ENCODE results near the gene OLFML2B.

Gene OLFML2B

DNA sequence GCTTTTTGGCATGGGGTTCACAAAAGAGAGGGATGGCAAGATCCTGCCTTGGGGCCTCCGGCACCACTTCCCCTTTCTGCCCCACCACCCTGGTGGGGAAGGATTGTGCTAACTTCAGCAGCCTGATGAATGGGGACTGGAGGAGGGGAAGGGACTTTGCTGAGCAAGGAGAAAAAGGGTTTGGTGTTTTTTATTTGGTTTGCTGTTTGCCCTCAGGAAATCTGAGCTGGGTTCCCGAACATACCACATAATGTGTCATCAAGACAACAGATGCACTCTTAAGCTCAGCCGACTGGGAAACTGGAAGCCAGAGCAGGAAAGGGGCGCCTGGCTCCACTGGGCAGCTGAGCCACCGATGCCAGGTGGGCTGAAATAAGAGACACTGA, 19.8 kb downstream of the OLFML2B start:
- no peak for ATAC-seq

- ATAC-seq, result no peak
These were observed 20.4 kb downstream of the OLFML2B start for GRCh38 chr1:162003061-162003829.

DNA sequence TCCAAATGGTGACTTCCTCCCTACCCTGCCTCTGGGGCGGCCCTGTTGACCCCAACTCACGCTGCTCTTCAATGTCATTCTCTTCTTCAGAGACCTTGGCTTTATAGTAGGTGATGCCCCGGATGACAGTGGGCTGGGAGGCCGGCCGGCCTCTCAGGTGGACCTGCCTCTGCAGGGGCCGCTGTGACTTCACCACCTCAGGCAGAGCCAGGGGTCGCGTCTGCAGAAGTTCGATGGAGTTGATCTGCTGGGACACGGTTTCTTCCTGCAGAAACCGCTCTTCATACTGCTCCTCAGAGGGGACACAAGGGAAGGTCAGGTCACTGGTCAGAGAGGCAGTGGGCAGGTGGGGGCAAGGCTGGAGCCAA, 23.6 kb downstream of the OLFML2B start:
- ATAC-seq, result no peak

DNA sequence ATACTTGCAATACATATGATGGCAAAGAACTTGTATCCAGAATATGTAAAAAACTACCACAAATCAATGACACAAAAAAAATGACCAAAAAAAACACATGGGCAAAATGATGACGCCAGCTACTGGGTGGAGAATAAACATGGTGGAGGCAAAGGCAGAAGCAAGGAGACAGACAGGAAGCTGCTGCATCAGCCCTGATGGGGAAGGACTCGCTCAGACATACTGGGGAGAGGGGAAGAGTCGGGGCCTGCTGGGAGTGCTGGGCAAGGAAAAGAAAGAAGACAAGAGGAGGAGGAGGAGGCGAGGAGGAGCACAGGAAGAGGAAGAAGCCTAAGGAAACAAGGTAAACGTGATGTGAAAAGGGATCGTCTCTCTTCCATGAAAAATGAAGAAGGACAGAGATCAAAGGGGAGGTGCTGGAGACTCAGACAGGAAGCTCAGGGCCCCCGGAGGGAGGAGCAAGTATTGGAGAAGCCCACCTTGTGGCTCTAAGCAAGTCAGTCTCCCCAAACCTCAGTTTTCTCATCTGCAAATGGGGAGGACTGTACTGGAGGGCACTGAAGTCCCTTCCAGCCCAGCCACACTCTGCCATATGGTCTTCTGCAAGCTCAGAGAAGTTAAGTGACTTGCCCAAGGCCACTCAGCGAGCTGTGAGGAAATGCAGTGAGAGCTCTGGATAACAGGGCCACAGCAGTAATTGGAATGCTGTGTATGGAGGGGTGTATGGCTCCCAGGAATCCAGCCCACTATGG, 24.2 kb downstream of the OLFML2B start:
- no peak for ATAC-seq

DNA sequence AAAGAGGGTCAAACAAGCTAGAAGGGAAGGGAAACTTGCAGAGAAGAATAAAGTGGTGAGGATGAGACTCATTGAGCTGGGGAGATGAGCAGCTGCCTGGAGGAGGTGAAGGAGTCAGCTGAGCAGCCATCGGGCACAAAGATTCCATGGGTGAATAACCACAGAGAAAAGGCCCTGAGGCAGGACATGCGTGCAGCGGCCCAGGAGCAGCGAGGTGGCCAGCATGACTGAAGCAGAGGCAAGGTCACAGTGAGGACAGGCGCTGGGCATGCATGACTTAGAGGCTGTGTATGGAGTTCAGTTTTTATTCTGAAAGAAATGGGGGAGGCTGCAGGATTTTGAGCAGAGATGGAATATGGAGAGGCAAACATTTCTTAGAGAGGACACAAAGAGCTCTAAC, 24.9 kb downstream of the OLFML2B start:
- no peak for ATAC-seq

DNA sequence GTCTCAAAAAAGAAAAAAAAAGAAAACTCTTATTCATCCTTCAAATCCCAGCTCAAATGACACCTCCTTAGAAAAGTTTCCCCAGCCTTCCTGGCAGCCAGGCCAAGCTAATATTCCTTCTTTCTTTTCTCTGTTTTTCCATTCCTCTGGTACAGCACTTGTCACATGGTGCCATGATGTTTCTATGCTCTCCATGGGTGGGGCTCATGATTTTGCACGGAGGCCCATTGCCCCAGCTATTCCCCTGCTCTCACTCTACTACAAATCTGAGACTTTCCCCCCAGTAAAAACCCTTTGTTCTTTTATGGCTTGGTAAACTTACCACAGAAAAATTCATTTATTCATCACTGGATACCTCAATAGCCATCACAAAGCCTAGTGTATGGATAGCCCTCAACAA, 26.5 kb downstream of the OLFML2B start:
- no peak for ATAC-seq

GRCh38 chr1:161994175-161994668, 29.4 kb downstream of the OLFML2B start:
- ATAC-seq, result no peak

DNA sequence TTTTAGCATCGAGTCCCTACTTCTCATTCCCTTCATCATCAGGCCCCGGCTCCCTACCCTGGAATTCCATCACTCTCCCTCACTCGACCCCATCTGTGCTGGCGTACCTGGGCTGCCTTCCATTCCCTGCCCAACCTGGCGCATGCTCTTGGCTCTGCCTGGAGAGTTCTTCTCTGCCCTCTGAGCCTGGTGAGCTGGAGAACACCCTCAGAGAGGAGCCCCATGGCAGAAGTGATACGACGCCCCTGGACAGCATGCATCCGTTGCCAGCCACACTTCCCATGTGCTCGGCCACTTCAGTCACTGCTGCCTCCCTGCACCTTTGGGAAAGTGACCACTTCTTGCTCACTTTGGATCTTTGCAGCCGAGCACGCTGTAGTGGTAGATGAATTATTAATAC, 30.1 kb downstream of the OLFML2B start:
- no peak for ATAC-seq

DNA sequence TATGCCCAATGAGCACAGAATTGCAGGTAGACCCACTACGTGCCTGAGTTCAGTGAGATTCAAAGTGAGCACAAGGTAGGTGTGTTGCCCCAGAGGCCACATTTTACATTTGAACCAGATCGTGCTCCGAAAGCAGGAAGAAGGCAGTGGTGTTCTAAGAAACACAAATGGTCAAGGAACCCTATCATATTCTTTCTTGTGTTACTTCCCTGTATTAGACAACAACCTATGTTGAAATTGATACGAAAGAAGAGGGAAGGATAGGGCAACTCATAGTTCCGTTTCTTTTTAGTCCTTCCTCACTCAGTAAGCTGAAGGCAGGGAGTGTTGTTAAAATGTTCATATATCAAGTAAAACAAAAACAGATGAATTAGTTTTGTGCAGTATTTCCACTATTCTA, 33.9 kb downstream of the OLFML2B start:
- no peak for ATAC-seq

- ATAC-seq, result no peak
These were observed 34.6 kb downstream of the OLFML2B start for GRCh38 chr1:161989108-161989507.

DNA sequence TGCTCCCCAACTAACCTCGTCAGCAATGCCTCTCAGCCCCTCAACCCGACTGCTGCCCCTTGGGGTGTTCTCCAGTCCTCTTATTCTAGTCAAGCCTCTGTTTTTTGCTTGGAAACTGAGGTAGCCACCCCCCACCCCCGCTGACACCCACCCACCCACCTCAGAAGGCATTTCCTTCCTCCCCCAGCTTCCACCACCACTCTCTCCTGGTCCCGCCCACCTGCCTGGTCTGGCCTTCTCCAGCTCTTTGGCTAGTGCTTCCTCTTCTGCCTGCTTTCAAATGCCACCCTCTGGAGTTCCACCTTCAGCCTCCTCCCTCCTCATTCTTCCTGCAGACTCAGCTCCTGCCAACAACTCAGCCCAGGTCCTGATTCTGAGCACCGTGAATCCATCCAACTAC, 35.3 kb downstream of the OLFML2B start:
- no peak for ATAC-seq

DNA sequence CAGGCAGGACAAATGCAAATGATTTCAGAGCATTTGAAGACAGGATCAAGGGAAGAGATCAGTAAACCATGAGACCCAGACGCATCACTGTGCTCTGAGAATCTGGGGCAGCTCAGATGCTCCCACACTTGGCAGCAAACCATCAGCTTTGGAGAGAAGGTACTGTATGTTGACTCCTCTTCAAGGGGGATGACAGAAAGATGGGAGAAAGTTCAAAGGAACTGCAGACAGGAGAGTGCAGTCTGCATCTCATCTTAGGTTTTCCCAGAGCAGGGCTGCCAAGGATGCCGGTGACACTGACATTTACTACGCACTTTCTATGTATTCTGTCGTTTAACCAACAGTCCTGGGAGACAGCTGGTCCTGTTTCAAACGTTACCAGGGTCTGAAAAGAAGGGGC, 35.8 kb downstream of the OLFML2B start:
- no peak for ATAC-seq

- no peak for ATAC-seq
These were observed 36.4 kb downstream of the OLFML2B start for GRCh38 chr1:161987303-161987702.

- ATAC-seq, result no peak
These were observed 37.3 kb downstream of the OLFML2B start for GRCh38 chr1:161986328-161986727.

DNA sequence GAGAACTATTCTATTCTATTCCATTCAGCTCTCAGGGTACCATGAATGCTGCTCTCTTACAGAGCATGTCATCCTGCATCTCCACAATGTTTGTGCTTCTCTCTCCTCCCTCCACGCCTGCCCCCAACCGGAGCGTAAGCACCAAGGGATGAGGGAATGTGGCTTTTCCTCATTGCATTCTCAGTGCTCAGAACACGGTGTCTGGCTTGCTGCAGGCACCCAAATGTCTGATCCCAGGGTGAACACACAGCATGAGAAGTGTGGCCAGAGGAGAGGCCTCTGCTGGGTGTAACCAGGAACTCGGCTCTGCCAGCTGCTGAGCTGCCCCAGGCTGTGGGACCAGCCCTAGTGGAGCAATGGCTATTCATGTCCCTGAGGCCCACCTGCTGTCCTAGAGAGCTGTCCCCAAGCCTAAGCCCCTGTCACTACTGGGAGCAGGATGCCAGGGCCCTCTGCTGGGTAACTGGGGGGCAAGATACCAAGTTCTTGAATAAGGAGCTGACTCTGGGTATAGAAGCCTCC, 38.3 kb downstream of the OLFML2B start:
- no peak for ATAC-seq

DNA sequence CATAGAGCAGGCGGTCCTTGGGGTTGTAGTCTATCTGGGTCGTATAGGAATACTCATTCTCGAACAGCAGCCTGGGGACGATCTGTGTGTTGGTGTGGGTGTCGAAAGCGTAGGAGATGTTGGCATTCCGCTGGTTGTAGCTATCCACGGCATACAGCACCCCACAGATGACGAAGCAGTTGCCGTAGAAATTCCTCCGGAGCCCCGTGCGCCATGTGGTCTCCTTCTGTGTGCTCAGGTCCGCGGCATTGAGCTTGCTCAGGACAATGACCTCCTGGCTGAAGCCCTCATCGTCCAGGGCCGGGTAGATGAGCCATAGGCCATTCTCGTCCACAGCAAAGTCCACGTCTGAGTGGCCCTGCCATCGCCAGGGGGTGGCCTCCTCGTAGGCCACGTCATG, 39.9 kb downstream of the OLFML2B start:
- no peak for ATAC-seq

- no peak for ATAC-seq
These were observed 40.8 kb downstream of the OLFML2B start for GRCh38 chr1:161982917-161983316.

DNA sequence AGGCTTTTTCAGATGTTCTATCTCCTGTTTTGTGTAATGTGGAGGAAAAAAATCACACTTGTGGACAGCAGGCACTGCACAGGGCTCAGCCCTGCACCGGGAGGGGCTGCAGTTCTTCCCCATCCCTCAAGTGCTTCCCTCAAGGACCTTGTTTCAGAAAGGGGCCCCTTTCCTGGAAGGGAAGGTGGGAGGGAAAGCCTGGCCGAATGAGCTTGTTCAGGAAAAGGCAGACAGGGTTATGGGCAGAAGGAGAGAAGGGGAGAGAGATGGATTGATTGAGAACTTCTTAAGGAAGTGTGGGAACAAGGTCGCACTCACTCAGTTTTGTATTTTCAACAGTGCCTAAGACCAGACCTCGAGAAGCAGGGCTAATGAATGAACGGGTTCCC, 41.2 kb downstream of the OLFML2B start:
- no peak for ATAC-seq

GRCh38 chr1:161981735-161982506, 41.7 kb downstream of the OLFML2B start:
- no peak for ATAC-seq

DNA sequence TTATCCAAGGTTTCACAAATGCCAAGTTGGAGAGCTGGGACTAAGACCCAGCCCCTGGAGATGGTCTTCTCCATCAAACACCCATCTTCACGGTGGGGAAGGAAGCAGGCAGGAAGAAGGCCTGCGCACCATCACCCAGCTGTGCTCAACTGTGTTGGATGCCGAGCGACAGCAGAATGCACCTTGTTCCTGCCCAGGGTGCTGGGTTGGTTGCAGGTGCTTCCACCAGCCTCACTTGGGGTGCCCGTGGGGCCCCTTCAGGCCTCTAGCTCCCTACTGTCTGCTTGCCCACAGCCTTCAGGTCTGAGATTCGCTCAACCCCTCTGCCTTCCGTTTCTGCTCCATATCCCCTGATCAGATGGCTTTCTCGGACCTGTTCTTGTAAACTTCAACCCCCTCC, 42.5 kb downstream of the OLFML2B start:
- no peak for ATAC-seq

DNA sequence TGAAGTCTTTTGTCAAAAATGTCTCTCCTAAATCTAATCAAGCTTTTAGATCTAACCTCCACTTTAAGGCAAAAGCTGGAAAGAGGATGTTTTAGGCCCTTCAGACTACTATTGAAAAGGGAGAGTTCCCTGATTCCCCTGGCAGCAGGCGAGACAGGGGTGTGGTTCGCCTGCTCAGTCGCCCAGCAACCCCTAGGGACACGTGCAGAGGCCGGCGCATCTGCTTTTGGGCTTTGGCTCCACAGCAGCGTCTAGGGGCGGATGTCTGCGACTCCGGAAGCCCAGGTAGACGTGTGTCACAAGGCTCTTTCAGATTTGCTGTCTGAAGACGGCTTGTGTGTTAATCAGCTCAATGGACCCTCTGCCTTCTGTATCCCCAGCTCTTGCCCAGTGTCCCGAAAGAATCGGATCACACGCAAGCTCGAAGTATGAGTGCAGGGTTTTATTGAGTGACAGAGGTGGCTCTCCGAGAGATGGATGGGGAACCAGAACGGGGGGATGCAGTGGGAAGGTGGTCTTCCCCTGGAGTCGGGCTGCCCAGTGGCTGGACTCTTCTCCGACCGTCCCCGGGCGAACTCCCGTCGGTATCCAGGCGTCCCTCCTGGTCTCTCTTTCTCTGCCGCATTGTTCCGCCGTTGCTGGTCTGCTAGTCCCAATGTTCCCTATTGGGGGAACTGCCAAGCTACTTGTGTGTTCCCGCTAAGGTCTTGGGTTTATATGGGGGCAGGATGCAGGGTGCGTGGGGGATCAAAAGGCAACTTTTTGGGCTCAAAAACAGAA, 45.5 kb downstream of the OLFML2B start:
- no peak for ATAC-seq
